ENCODE measurements around the gene KCNK18. TPM values are rescaled to one million over a fixed set of nuclear protein-coding genes. Genes with fewer than 3 reads are reported as not detected.

The KCNK18 gene
- total RNA-seq, 6 donors from 2014 or later, result not detected

GRCh38 chr10:117189557-117189956, 7.7 kb upstream of the KCNK18 start:
- no peaks in the 10 kb centered on the region for H3K4me1 ChIP-seq

GRCh38 chr10:117198088-117198487, 799 bp downstream of the KCNK18 start:
- Histone ChIP-seq H3K4me3 (no peak overlapping the region), H3K27me3 (no peaks in the 10 kb centered on the region), H3K9me3 (no peaks in the 10 kb centered on the region), H3K36me3 (no peaks in the 10 kb centered on the region), H3K4me1 (no peaks in the 10 kb centered on the region), H3K27ac (no peak overlapping the region)
- ATAC-seq (ENCODE audit: low FRiP score in 2 of 2) (no peak), DNase-seq (no peak)
- WGBS, 2 donors, result 38 to 43% methylated on average over 4 of the region's 4 CpGs
- TF ChIP-seq POLR2A (IDR thresholded peaks at IDR 0.05) (no peak), POLR2AphosphoS5 (IDR thresholded peaks at IDR 0.05) (no peak), EP300 (IDR thresholded peaks at IDR 0.05) (no peak), CTCF (IDR thresholded peaks at IDR 0.05) (no peak)

More at GRCh38 chr10:117189557-117189956, 7.7 kb upstream of the KCNK18 start:
- H3K27me3 ChIP-seq, result no peaks in the 10 kb centered on the region
- no peak overlapping the region for H3K4me3 ChIP-seq
- no peaks in the 10 kb centered on the region for H3K9me3 ChIP-seq
- H3K36me3 ChIP-seq, result no peaks in the 10 kb centered on the region
- TF ChIP-seq POLR2AphosphoS5 (IDR thresholded peaks at IDR 0.05), result no peak
- no peak for TF ChIP-seq EP300 (IDR thresholded peaks at IDR 0.05)
- no peak for TF ChIP-seq POLR2A (IDR thresholded peaks at IDR 0.05)
- TF ChIP-seq CTCF (IDR thresholded peaks at IDR 0.05), result no peak
- H3K27ac ChIP-seq, result no peak overlapping the region
- 71 to 100% methylated on average over 1 of the region's 1 CpG for WGBS, 2 donors
- DNase-seq (no peak), ATAC-seq (ENCODE audit: low FRiP score in 2 of 2) (no peak)

- TF ChIP-seq POLR2AphosphoS5 (IDR thresholded peaks at IDR 0.05) (no peak), POLR2A (IDR thresholded peaks at IDR 0.05) (no peak), EP300 (IDR thresholded peaks at IDR 0.05) (no peak), CTCF (IDR thresholded peaks at IDR 0.05) (no peak)
- Histone ChIP-seq H3K36me3 (no peaks in the 10 kb centered on the region), H3K4me1 (no peaks in the 10 kb centered on the region), H3K4me3 (no peak overlapping the region), H3K27ac (no peak overlapping the region), H3K9me3 (no peaks in the 10 kb centered on the region), H3K27me3 (no peaks in the 10 kb centered on the region)
- 63 to 73% methylated on average over 2 to 4 of the region's 4 CpGs for WGBS, 2 donors
- ATAC-seq (ENCODE audit: low FRiP score in 2 of 2) (no peak), DNase-seq (no peak)
Measured at GRCh38 chr10:117201826-117202225, 4.5 kb downstream of the KCNK18 start.

GRCh38 chr10:117204316-117204715, 7.0 kb downstream of the KCNK18 start:
- no peaks in the 10 kb centered on the region for H3K4me1 ChIP-seq
- TF ChIP-seq POLR2A (IDR thresholded peaks at IDR 0.05), result no peak
- no peak for TF ChIP-seq EP300 (IDR thresholded peaks at IDR 0.05)
- no peak for TF ChIP-seq POLR2AphosphoS5 (IDR thresholded peaks at IDR 0.05)
- no peak for TF ChIP-seq CTCF (IDR thresholded peaks at IDR 0.05)
- no peak for DNase-seq
- H3K9me3 ChIP-seq, result no peaks in the 10 kb centered on the region
- no peaks in the 10 kb centered on the region for H3K27me3 ChIP-seq
- H3K27ac ChIP-seq, result no peak overlapping the region
- no peak for ATAC-seq (ENCODE audit: low FRiP score in 2 of 2)
- H3K36me3 ChIP-seq, result no peaks in the 10 kb centered on the region
- H3K4me3 ChIP-seq, result no peak overlapping the region
- 43 to 66% methylated on average over 2 of the region's 2 CpGs for WGBS, 2 donors

DNA sequence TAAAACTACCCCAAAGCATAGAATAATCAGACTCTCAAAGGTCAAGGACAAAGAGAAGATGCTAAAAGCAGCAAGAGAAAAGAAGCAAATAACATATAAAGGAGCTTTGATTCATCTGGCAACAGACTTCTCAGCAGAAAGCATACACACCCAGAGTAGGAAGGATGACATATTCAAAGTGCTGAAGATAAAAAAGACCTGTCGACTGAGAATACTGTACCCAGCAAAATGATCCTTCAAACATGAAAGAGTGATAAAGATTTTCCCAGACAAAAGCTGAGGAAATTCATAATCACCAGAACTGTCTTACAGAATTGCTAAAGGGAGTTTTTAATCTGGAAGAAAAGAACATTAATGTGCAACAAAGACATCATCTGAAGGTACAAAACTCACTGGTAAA, 14.9 kb downstream of the KCNK18 start:
- no peak for ATAC-seq (ENCODE audit: low FRiP score in 2 of 2)
- H3K27me3 ChIP-seq, result peaks cover 0 to 15% (median 6%) of the 10 kb centered on the region in 4 donors

More for the DNA sequence above, 14.9 kb downstream of the KCNK18 start:
- WGBS, 2 donors, result 82 to 83% methylated on average over 1 of the region's 1 CpG
- Histone ChIP-seq H3K4me3 (no peak overlapping the region), H3K4me1 (peaks cover 8 to 13% (median 11%) of the 10 kb centered on the region in 4 donors), H3K9me3 (peaks cover 0 to 7% (median 3%) of the 10 kb centered on the region in 4 donors), H3K36me3 (no peaks in the 10 kb centered on the region), H3K27ac (no peak overlapping the region)
- DNase-seq, result no peak
- no peak for TF ChIP-seq CTCF (IDR thresholded peaks at IDR 0.05)
- no peak for TF ChIP-seq EP300 (IDR thresholded peaks at IDR 0.05)
- no peak for TF ChIP-seq POLR2A (IDR thresholded peaks at IDR 0.05)

Measured in upper lobe of left lung (tissue), 6 donors.